Measurements from ENCODE around the gene ADAMTS15.
A peak's percentile ranks its signal among the peaks of the same experiment; 100 is the strongest.

ADAMTS15 gene

GRCh38 chr11:130518164-130518680 lies 69.8 kb downstream of the ADAMTS15 start:
- no peak for DNase-seq

- no peak for DNase-seq
These were observed 70.9 kb downstream of the ADAMTS15 start for GRCh38 chr11:130519128-130519932.

- no peak for DNase-seq
These were observed 71.8 kb downstream of the ADAMTS15 start for GRCh38 chr11:130520271-130520671.

- DNase-seq = peak; percentile 1
These were observed 74.0 kb downstream of the ADAMTS15 start for GRCh38 chr11:130522284-130522961.

GRCh38 chr11:130523166-130523565 lies 74.7 kb downstream of the ADAMTS15 start:
- DNase-seq = no peak

- DNase-seq = no peak
These were observed 75.2 kb downstream of the ADAMTS15 start for GRCh38 chr11:130523609-130524008.

- no peak for DNase-seq
These were observed 75.8 kb downstream of the ADAMTS15 start for GRCh38 chr11:130524132-130524790.

GRCh38 chr11:130525307-130525706 lies 76.9 kb downstream of the ADAMTS15 start:
- no peak for DNase-seq

Data from NCI-H2227 treated with DMSO at 0.1 percent for 48 hours (cell line).